ENCODE results near the gene ATG4B.

The ATG4B gene

GRCh38 chr2:241689306-241689705, 51.8 kb downstream of the ATG4B start:
- DNase-seq (ENCODE audit: low read depth, low spot score): no peak

GRCh38 chr2:241690202-241690717, 52.8 kb downstream of the ATG4B start:
- no peak for DNase-seq (ENCODE audit: low read depth, low spot score)

- DNase-seq (ENCODE audit: low read depth, low spot score): no peak
These were observed 55.0 kb downstream of the ATG4B start for GRCh38 chr2:241692448-241692847.

- no peak for DNase-seq (ENCODE audit: low read depth, low spot score)
These were observed 58.2 kb downstream of the ATG4B start for GRCh38 chr2:241695651-241696050.

GRCh38 chr2:241701149-241701398, 63.6 kb downstream of the ATG4B start:
- DNase-seq (ENCODE audit: low read depth, low spot score): peak; percentile 64

GRCh38 chr2:241701399-241702154, 64.1 kb downstream of the ATG4B start, which contains the start of gene ING5:
Gene ING5, plus strand, starts transcription at chr2:241702039. Its CDS starts 27 bp downstream, at chr2:241702066.
- DNase-seq (ENCODE audit: low read depth, low spot score): no peak

GRCh38 chr2:241702155-241703031, 64.9 kb downstream of the ATG4B start:
- peak; percentile 45 for DNase-seq (ENCODE audit: low read depth, low spot score)

- DNase-seq (ENCODE audit: low read depth, low spot score): no peak
These were observed 65.6 kb downstream of the ATG4B start for GRCh38 chr2:241703032-241703604.

GRCh38 chr2:241706537-241706936, 69.0 kb downstream of the ATG4B start:
- DNase-seq (ENCODE audit: low read depth, low spot score): no peak

- DNase-seq (ENCODE audit: low read depth, low spot score): no peak
These were observed 71.4 kb downstream of the ATG4B start for GRCh38 chr2:241708879-241709278.

GRCh38 chr2:241719093-241719492, 81.6 kb downstream of the ATG4B start:
- DNase-seq (ENCODE audit: low read depth, low spot score): no peak

GRCh38 chr2:241720099-241720498, 82.6 kb downstream of the ATG4B start:
- no peak for DNase-seq (ENCODE audit: low read depth, low spot score)

GRCh38 chr2:241720560-241720959, 83.1 kb downstream of the ATG4B start:
- no peak for DNase-seq (ENCODE audit: low read depth, low spot score)

- no peak for DNase-seq (ENCODE audit: low read depth, low spot score)
These were observed 84.4 kb downstream of the ATG4B start for GRCh38 chr2:241721852-241722251.

GRCh38 chr2:241722896-241723454, 85.5 kb downstream of the ATG4B start:
- DNase-seq (ENCODE audit: low read depth, low spot score): no peak

Data from iPS DF 19.7 (cell line).